HCT116 (cell line): Measurements from ENCODE around the gene GBGT1. TPM values are rescaled to one million over a fixed set of nuclear protein-coding genes. Genes with fewer than 3 reads are reported as not detected.

ENCODE experiments used
- ATAC-seq: fragments of 200-7000 bp; cut with Tn5 transposase; 2 replicates; pipeline ENCODE4 v1.9.1; 2020; ENCODE audit warnings: mild to moderate bottlenecking, moderate library complexity
- BruUV-seq: library from RNA; stranded (reverse); fragments of 400-500 nt; replicated peaks from 2 replicates; lab custom pipeline; 2021; lab: Mats Ljungman, UMichigan
- CTCF ChIA-PET: fragments of 300-600 bp; sonication (Branson Sonifier 250); formaldehyde crosslinking; loops from one replicate; lab custom pipeline; 2021; ENCODE audit warnings: antibody characterized with exemption; lab: Charles Lee
- POLR2A ChIA-PET: fragments of 300-600, 350-600 bp; sonication (Branson Sonifier 250); formaldehyde crosslinking; loops from one replicate; lab custom pipeline; 2021; ENCODE audit warnings: antibody characterized with exemption; lab: Charles Lee
- RAD21 ChIA-PET, 2 experiments: fragments of 300-600 bp; sonication (Branson Sonifier 250); formaldehyde crosslinking; loops; one replicate each; lab custom pipeline; 2023; ENCODE audit warnings: low total read pairs in 2 of 2; ENCODE audit not compliant: uncharacterized antibody in 2 of 2, unreplicated experiment in 2 of 2, low non-redundant PET in 1 of 2; lab: Charles Lee
- DNase-seq: peaks from one replicate; pipeline ENCODE4 v3.0.0-alpha.2; 2010; ENCODE audit warnings: low read depth, low spot score
- H2AFZ ChIP-seq: fragments of 200-600 bp; shearing (Covaris generic), sonication (generic); 2 replicates; pipeline ENCODE4 v1.6.1; 2017; ENCODE audit warnings: low read depth, mixed run types, mixed read lengths, antibody characterized with exemption, low read length; ENCODE audit not compliant: poor library complexity, severe bottlenecking
- H3K27ac ChIP-seq: 2 replicates; pipeline ENCODE4 v1.5.1; 2012; ENCODE audit warnings: low read depth, low read length
- H3K27me3 ChIP-seq: fragments of 200-600 bp; sonication (generic); 2 replicates; pipeline ENCODE4 v1.6.1; 2016; ENCODE audit warnings: mixed run types, low read length, mixed read lengths; ENCODE audit not compliant: insufficient read depth
- H3K36me3 ChIP-seq, 2 experiments: fragments of 200-500 bp in 1 of 2; fragments of 200-600 bp in 1 of 2; sonication (Bioruptor generic) in 1 of 2; sonication (generic) in 1 of 2; 2 replicates each; pipeline versions ENCODE4 v1.5.1 to v1.6.1; 2014 to 2016; ENCODE audit warnings: low read length in 2 of 2, inconsistent platforms in 1 of 2, mixed read lengths in 1 of 2, mixed run types in 1 of 2; ENCODE audit not compliant: insufficient read depth in 2 of 2, control insufficient read depth in 1 of 2
- H3K4me1 ChIP-seq, 2 experiments: fragments of 200-600 bp in 1 of 2; sonication (generic) in 1 of 2; 2 replicates each; pipeline versions ENCODE4 v1.5.1 to v1.6.1; 2012 to 2017; ENCODE audit warnings: low read length in 2 of 2, inconsistent platforms in 1 of 2, mild to moderate bottlenecking in 1 of 2, mixed read lengths in 1 of 2, mixed run types in 1 of 2, moderate library complexity in 1 of 2; ENCODE audit not compliant: insufficient read depth in 2 of 2, control insufficient read depth in 1 of 2
- H3K4me2 ChIP-seq: fragments of 200-600 bp; sonication (generic); 2 replicates; pipeline ENCODE4 v1.6.1; 2017; ENCODE audit warnings: mixed run types, low read length, mixed read lengths
- H3K4me3 ChIP-seq, 2 experiments: fragments of 200-600 bp in 1 of 2; sonication (generic) in 1 of 2; replicated peaks in 1 of 2; 2 replicates each; pipeline ENCODE4 v1.5.1; 2011 to 2016; ENCODE audit warnings: low read length in 2 of 2, control low read depth in 1 of 2, low read depth in 1 of 2, mild to moderate bottlenecking in 1 of 2, mixed read lengths in 1 of 2, mixed run types in 1 of 2
- H3K79me2 ChIP-seq: fragments of 200-600 bp; sonication (generic); 2 replicates; pipeline ENCODE4 v1.6.1; 2017; ENCODE audit warnings: mild to moderate bottlenecking, mixed run types, low read length, moderate library complexity, mixed read lengths; ENCODE audit not compliant: insufficient read depth
- H3K9ac ChIP-seq: fragments of 200-600 bp; sonication (generic); 2 replicates; pipeline ENCODE4 v1.6.1; 2016; ENCODE audit warnings: low read length, mixed read lengths
- H3K9me2 ChIP-seq: fragments of 200-600 bp; sonication (generic), shearing (Covaris generic); 2 replicates; pipeline ENCODE4 v1.6.1; 2017; ENCODE audit warnings: mixed run types, mild to moderate bottlenecking, moderate library complexity; ENCODE audit not compliant: insufficient read depth
- H3K9me3 ChIP-seq, 2 experiments: fragments of 200-500 bp in 1 of 2; fragments of 200-600 bp in 1 of 2; sonication (Bioruptor generic) in 1 of 2; sonication (generic) in 1 of 2; 2 replicates each; pipeline ENCODE4 v1.6.1; 2014 to 2017; ENCODE audit warnings: low read length in 2 of 2, mixed read lengths in 2 of 2, inconsistent platforms in 1 of 2, low read depth in 1 of 2, mild to moderate bottlenecking in 1 of 2, mixed run types in 1 of 2, moderate library complexity in 1 of 2; ENCODE audit not compliant: control insufficient read depth in 1 of 2, insufficient read depth in 1 of 2
- H4K20me1 ChIP-seq: fragments of 200-600 bp; sonication (generic), shearing (Covaris generic); 2 replicates; pipeline ENCODE4 v1.6.1; 2017; ENCODE audit warnings: mixed run types, mild to moderate bottlenecking, moderate library complexity; ENCODE audit not compliant: insufficient read depth
- CTCF ChIP-seq, 3 experiments: fragments of 200-600 bp in 1 of 3; sonication (generic) in 1 of 3; IDR thresholded peaks in 2 of 3; conservative IDR thresholded peaks in 1 of 3; 2 replicates each; pipeline ENCODE4 v1.5.1; 2012 to 2017; ENCODE audit warnings: low read depth in 2 of 3, low read length in 2 of 3, antibody characterized with exemption in 1 of 3, borderline replicate concordance in 1 of 3, control low read depth in 1 of 3, mild to moderate bottlenecking in 1 of 3, mixed read lengths in 1 of 3, mixed run types in 1 of 3, moderate library complexity in 1 of 3; ENCODE audit not compliant: insufficient read depth in 1 of 3
- EZH2 ChIP-seq: fragments of 200-600 bp; sonication (generic); IDR thresholded peaks from 2 replicates; pipeline ENCODE4 v1.6.1; 2017; ENCODE audit warnings: antibody characterized with exemption, mixed run types
- MAX ChIP-seq: IDR thresholded peaks from 2 replicates; pipeline ENCODE4 v1.6.1; 2012
- POLR2A ChIP-seq: IDR thresholded peaks from 2 replicates; pipeline ENCODE4 v1.7.0; 2011; ENCODE audit warnings: borderline replicate concordance; ENCODE audit not compliant: insufficient read depth, insufficient read length; ENCODE audit errors: extremely low read depth
- POLR2AphosphoS5 ChIP-seq: IDR thresholded peaks from 2 replicates; pipeline ENCODE4 v1.6.1; 2011; ENCODE audit warnings: mild to moderate bottlenecking, low read depth, low read length, moderate library complexity
- TCF7L2 ChIP-seq: IDR thresholded peaks from 2 replicates; pipeline ENCODE4 v1.7.0; 2011; ENCODE audit warnings: borderline replicate concordance, inconsistent platforms; ENCODE audit not compliant: insufficient read depth, insufficient read length; ENCODE audit errors: extremely low read depth
- YY1 ChIP-seq: IDR thresholded peaks from 2 replicates; pipeline ENCODE4 v1.6.1; 2011; ENCODE audit warnings: low read length, low read depth, moderate library complexity, mild to moderate bottlenecking; ENCODE audit not compliant: insufficient replicate concordance; ENCODE audit errors: extremely low read depth
- ZFX ChIP-seq: fragments of 450-650 bp; IDR thresholded peaks from 2 replicates; pipeline ENCODE4 v1.6.1; 2017
- intact Hi-C: fragments of 100-400 bp; cut with micrococcal nuclease; formaldehyde crosslinking; loops from 2 replicates; pipeline ENCODE4 v1.10.0; 2022
- total RNA-seq: library from RNA; stranded (reverse); gene quantifications from one replicate; pipeline ENCODE4 v1.2.1, GENCODE V29; 2021; ENCODE audit not compliant: unreplicated experiment

The GBGT1 gene
- total RNA-seq, 1 experiment from 2014 or later, result 0.34 TPM

- Histone ChIP-seq H4K20me1 (peaks cover 13% of the 10 kb centered on the region; the same call in 1 of the 2 replicates), H3K79me2 (peaks cover 58% of the 10 kb centered on the region), H3K9ac (peak overlapping the region; percentile 66), H3K27ac (peak overlapping the region; percentile 82), H3K4me3 (peak overlapping the region; percentile 11 to 21; a peak in 2 of 4 replicates), H3K36me3 (no peaks in the 10 kb centered on the region), H3K4me2 (peak overlapping the region; percentile 79), H3K9me3 (no peaks in the 10 kb centered on the region), H3K9me2 (no peaks in the 10 kb centered on the region), H3K4me1 (peaks cover 42 to 68% of the 10 kb centered on the region in 2 experiments), H3K27me3 (no peaks in the 10 kb centered on the region), H2AFZ (no peak overlapping the region)
- TF ChIP-seq EZH2 (no peak), POLR2AphosphoS5 (peak; percentile 64), CTCF (IDR thresholded peaks at IDR 0.05 in 2 of 3, conservative IDR thresholded peaks at IDR 0.05 in 1 of 3; ENCODE audit: borderline replicate concordance in 1 of 3, insufficient read depth in 1 of 3, low read depth in 2 of 3, low read length in 2 of 3) (peak in 1 of 3 experiments; percentile 15; a peak in 1 of 6 replicates), TCF7L2 (peak; percentile 22), YY1 (no peak), MAX (no peak), POLR2A (no peak), ZFX (0 out of 2 replicates have a peak, but pooled peaks have one; percentile 24)
- RAD21 ChIA-PET, result interaction anchor here in 1 of 2 experiments (1.1 kb wide), 1 partner anchor 10 kb away, joined by 4 read pairs; no protein-coding TSS in a partner anchor
- CTCF ChIA-PET, result interaction anchor here (1.1 to 4.7 kb wide), 3 partner anchors 10 to 112 kb away, joined by 3 to 61 read pairs (median 40); no protein-coding TSS in a partner anchor
- POLR2A ChIA-PET, result interaction anchor here (1.3 to 1.6 kb wide), 2 partner anchors 15 to 104 kb away, joined by 3 to 4 read pairs; no protein-coding TSS in a partner anchor
- ATAC-seq (peak; percentile 79), DNase-seq (peak; percentile 89)
- no TSS peak for BruUV-seq
- intact Hi-C loops, result no loop called here
These were observed 29.9 kb downstream of the GBGT1 start for GRCh38 chr9:133133681-133134387.
